Muscle layer of colon (tissue), 2 donors: ENCODE measurements around the gene USP11.
"Not testable (repeated sequence)": the region's sequence is repeated elsewhere in the genome, so short reads cannot be mapped to it uniquely, and the experiment has no call there.

ENCODE experiments used
- H3K27ac ChIP-seq: one replicate; pipeline ENCODE4 v1.7.0; 2013; ENCODE audit warnings: low read depth, mild to moderate bottlenecking, low read length, moderate library complexity
- H3K27me3 ChIP-seq, 2 donors: one replicate each; pipeline ENCODE4 v1.7.0; 2013; ENCODE audit warnings: low read length in 2 of 2, mild to moderate bottlenecking in 2 of 2; ENCODE audit not compliant: insufficient read depth in 2 of 2, control insufficient read depth in 1 of 2
- H3K36me3 ChIP-seq: one replicate; pipeline ENCODE4 v1.7.0; 2013; ENCODE audit warnings: mild to moderate bottlenecking, low read length; ENCODE audit not compliant: insufficient read depth
- H3K4me1 ChIP-seq: one replicate; pipeline ENCODE4 v1.7.0; 2013; ENCODE audit warnings: mild to moderate bottlenecking, low read length; ENCODE audit not compliant: insufficient read depth
- H3K4me3 ChIP-seq, 2 donors: one replicate each; pipeline ENCODE4 v1.7.0; 2013; ENCODE audit warnings: low read length in 2 of 2, low read depth in 1 of 2, mild to moderate bottlenecking in 1 of 2, moderate library complexity in 1 of 2
- H3K9ac ChIP-seq: one replicate; pipeline ENCODE4 v1.7.0; 2013; ENCODE audit warnings: low read length
- H3K9me3 ChIP-seq: one replicate; pipeline ENCODE4 v1.7.0; 2013; ENCODE audit warnings: mild to moderate bottlenecking, low read length
- donor health status: abdominal sarcoma.
- donor health status: Adenocarcinoma of cecum.

Gene USP11

DNA sequence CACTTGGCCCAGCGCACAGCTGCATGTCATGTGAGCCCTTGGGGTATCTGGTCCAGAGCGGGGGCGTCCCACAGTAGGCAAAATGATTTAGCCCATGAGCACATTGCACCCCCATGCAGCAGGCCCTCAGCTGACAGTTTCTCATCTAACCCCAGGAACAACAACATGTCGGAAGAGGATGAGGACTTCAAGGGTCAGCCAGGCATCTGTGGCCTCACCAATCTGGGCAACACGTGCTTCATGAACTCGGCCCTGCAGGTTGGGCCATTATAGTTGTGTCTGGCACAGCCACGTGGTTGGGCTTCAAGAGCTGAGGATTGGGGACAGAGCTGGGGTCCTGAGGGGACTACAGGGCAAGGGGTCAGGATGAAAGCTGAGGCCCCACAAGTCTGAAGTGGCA, 7.8 kb downstream of the USP11 start:
- peaks cover 0 to 11% of the 10 kb centered on the region in 2 donors for H3K27me3 ChIP-seq
- H3K36me3 ChIP-seq = peaks cover 34% of the 10 kb centered on the region

DNA sequence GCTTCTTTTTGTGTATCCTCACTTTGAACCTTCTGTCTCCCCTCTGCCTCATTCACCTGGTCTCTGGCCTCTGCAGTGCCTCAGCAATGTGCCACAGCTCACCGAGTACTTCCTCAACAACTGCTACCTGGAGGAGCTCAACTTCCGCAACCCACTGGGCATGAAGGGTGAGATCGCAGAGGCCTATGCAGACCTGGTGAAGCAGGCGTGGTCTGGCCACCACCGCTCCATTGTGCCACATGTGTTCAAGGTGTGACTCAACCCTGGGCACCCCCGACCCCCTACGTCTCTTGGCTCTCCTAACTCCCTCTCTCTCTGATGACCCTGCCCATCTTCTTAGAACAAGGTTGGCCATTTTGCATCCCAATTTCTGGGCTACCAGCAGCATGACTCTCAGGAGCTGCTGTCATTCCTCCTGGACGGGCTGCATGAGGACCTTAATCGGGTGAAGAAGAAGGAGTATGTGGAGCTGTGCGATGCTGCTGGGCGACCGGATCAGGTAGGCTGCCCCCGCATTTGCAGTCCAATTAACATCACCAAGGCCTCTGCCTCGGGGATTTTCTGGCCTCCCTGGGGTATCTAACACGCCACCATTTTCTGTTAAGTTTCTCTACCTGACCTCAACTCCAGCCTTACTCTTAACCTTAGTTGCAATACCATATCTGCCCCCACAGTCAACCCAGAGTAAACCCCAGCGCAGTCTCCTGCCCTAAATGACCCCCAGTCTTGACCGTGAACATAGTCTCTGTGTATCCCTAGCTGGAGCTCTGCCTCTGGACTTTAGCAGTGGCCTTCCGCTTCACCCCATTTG, 8.6 kb downstream of the USP11 start:
- no peak overlapping the region for H3K27ac ChIP-seq
- no peaks in the 10 kb centered on the region for H3K9me3 ChIP-seq
- H3K4me3 ChIP-seq = no peak overlapping the region
- H3K27me3 ChIP-seq = peaks cover 0 to 11% of the 10 kb centered on the region in 2 donors
- H3K4me1 ChIP-seq = no peaks in the 10 kb centered on the region
- peaks cover 34% of the 10 kb centered on the region for H3K36me3 ChIP-seq
- no peak overlapping the region for H3K9ac ChIP-seq

More for the DNA sequence above, 7.8 kb downstream of the USP11 start:
- H3K4me1 ChIP-seq = no peaks in the 10 kb centered on the region
- no peak overlapping the region for H3K4me3 ChIP-seq
- no peaks in the 10 kb centered on the region for H3K9me3 ChIP-seq
- no peak overlapping the region for H3K9ac ChIP-seq
- H3K27ac ChIP-seq = no peak overlapping the region

DNA sequence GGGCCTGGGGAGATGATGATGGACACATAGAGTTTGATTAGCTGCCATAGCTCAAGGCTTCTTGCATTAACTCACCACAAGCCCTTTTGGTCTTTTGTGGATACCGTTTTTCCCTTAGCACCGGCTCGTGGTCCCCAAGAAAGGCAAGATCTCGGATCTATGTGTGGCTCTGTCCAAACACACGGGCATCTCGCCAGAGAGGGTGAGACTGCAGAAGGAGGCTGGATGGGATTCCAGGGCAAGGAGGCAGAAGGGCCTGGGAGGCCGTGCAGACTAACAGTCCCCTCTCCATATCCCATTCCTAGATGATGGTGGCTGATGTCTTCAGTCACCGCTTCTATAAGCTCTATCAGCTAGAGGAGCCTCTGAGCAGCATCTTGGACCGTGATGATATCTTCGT, 9.5 kb downstream of the USP11 start:
- H3K4me1 ChIP-seq = no peaks in the 10 kb centered on the region
- no peak overlapping the region for H3K27ac ChIP-seq
- no peak overlapping the region for H3K9ac ChIP-seq
- H3K27me3 ChIP-seq = peaks cover 0 to 11% of the 10 kb centered on the region in 2 donors
- H3K36me3 ChIP-seq = peaks cover 35% of the 10 kb centered on the region
- no peaks in the 10 kb centered on the region for H3K9me3 ChIP-seq
- no peak overlapping the region for H3K4me3 ChIP-seq

DNA sequence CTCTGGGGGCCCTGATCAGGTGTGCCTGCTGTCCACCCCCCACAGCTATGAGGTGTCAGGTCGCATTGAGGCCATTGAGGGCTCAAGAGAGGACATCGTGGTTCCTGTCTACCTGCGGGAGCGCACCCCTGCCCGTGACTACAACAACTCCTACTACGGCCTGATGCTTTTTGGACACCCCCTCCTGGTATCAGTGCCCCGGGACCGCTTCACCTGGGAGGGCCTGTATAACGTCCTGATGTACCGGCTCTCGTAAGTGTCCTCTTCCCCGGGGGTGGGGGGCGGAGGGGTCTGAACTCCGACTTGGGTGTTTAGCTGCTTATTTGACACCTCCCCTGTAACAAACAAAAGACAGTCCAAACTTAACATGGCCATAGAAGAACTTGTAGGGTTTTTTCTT, 10.5 kb downstream of the USP11 start:
- Histone ChIP-seq H3K4me3 (no peak overlapping the region), H3K27me3 (peaks cover 0 to 11% of the 10 kb centered on the region in 2 donors), H3K9ac (no peak overlapping the region), H3K9me3 (no peaks in the 10 kb centered on the region), H3K36me3 (peaks cover 38% of the 10 kb centered on the region), H3K4me1 (no peaks in the 10 kb centered on the region), H3K27ac (no peak overlapping the region)

DNA sequence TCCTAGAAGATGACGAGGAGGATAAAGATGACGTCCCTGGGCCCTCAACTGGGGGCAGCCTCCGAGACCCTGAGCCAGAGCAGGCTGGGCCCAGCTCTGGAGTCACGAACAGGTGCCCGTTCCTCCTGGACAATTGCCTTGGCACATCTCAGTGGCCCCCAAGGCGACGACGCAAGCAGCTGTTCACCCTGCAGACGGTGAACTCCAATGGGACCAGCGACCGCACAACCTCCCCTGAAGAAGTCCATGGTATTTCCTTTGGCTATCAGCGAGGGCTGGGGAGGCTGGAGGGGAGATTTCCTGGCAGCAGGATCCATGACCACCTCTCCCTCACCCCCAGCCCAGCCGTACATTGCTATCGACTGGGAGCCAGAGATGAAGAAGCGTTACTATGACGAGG, 11.9 kb downstream of the USP11 start:
- Histone ChIP-seq H3K4me3 (no peak overlapping the region), H3K27ac (no peak overlapping the region), H3K9me3 (no peaks in the 10 kb centered on the region), H3K27me3 (peaks cover 0 to 11% of the 10 kb centered on the region in 2 donors), H3K36me3 (peaks cover 37% of the 10 kb centered on the region), H3K4me1 (no peaks in the 10 kb centered on the region), H3K9ac (no peak overlapping the region)

DNA sequence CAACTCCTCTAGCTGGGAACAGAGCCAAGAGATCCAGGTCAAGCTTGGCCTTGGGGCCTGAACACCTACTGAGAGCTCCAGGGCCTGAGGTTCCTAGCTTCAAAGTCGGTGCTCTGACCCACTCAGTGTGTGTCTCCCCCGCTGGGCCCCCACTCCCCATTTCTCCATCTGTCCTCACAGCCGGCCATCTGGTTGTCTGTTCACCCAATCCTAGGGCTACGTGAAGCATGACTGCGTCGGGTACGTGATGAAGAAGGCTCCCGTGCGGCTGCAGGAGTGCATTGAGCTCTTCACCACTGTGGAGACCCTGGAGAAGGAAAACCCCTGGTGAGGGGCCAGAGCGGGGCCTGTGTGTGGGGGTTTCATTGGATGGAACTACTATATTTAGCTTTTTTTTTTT, 12.3 kb downstream of the USP11 start:
- Histone ChIP-seq H3K9me3 (no peaks in the 10 kb centered on the region), H3K36me3 (peaks cover 32% of the 10 kb centered on the region), H3K9ac (no peak overlapping the region), H3K27me3 (peaks cover 0 to 11% of the 10 kb centered on the region in 2 donors), H3K27ac (no peak overlapping the region), H3K4me3 (no peak overlapping the region), H3K4me1 (no peaks in the 10 kb centered on the region)

DNA sequence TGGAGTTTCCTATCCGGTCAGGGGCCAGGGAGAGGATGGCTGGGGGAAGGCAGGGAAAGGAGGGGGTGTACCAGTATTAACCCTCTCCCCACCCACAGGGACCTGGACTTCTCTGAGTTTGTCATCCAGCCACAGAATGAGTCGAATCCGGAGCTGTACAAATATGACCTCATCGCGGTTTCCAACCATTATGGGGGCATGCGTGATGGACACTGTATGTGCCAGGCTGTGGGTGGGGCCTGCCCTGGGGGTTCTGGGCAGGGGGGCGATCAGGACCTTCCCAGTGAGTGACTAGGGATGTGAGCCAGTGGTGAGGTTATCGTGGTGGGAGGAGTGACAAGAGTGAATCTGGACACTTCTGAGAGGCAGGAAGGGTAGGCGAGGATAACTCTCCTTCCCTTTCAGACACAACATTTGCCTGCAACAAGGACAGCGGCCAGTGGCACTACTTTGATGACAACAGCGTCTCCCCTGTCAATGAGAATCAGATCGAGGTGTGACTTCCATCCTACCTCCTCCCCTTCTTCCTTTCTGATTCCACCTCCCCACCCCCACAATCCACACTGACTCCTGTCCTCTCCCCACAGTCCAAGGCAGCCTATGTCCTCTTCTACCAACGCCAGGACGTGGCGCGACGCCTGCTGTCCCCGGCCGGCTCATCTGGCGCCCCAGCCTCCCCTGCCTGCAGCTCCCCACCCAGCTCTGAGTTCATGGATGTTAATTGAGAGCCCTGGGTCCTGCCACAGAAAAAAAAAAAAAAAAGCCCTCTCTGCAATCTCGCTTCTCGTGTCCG, 14.6 kb downstream of the USP11 start:
- H3K9ac ChIP-seq = no peak overlapping the region
- no peak overlapping the region for H3K4me3 ChIP-seq
- H3K4me1 ChIP-seq = no peaks in the 10 kb centered on the region
- H3K27ac ChIP-seq = no peak overlapping the region
- peaks cover 12% of the 10 kb centered on the region for H3K36me3 ChIP-seq
- H3K27me3 ChIP-seq = peaks cover 0 to 4% of the 10 kb centered on the region in 2 donors
- no peaks in the 10 kb centered on the region for H3K9me3 ChIP-seq

DNA sequence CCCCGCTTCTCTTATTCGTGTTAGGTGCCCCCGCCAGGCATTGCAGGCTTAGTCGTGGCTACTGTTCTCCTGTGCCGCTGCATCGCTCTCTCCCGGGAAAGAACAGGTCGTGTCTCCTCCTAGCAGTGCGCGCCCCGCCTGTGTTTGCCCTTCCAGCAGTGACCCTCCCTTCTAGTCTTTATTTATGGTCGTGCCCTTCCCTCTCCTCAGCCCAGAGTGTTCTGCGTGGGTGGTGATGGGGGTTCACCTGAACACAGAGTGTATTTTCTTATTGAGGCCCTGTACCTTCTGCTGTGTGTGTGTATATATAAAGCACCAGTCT, 15.2 kb downstream of the USP11 start:
- no peak overlapping the region for H3K27ac ChIP-seq
- H3K9ac ChIP-seq = no peak overlapping the region
- no peak overlapping the region for H3K4me3 ChIP-seq
- H3K36me3 ChIP-seq = peaks cover 9% of the 10 kb centered on the region
- peaks cover 0 to 4% of the 10 kb centered on the region in 2 donors for H3K27me3 ChIP-seq
- H3K9me3 ChIP-seq = no peaks in the 10 kb centered on the region
- H3K4me1 ChIP-seq = no peaks in the 10 kb centered on the region

DNA sequence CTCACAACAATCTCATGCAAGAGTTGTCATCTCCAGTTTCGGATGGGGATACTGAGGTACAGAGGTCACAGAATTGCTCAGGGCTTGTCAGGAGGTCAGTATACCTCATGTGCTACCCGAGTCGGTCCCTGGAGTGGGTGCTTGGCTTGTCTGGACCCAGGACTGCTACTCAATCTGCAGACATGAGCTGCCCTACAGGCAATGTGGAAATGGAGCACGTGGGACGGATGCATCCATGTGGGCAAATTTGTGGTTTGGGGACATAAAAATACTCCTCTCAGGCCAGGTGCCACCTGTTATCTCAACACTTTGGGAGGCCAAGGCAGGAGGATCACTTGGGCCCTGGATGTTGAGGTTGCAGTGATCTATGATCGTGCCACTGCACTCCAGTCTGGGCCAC, 15.8 kb downstream of the USP11 start:
- Histone ChIP-seq H3K27ac (no peak overlapping the region), H3K4me3 (no peak overlapping the region), H3K9me3 (no peaks in the 10 kb centered on the region), H3K4me1 (no peaks in the 10 kb centered on the region), H3K27me3 (peaks cover 0 to 4% of the 10 kb centered on the region in 2 donors), H3K36me3 (peaks cover 7% of the 10 kb centered on the region), H3K9ac (no peak overlapping the region)

DNA sequence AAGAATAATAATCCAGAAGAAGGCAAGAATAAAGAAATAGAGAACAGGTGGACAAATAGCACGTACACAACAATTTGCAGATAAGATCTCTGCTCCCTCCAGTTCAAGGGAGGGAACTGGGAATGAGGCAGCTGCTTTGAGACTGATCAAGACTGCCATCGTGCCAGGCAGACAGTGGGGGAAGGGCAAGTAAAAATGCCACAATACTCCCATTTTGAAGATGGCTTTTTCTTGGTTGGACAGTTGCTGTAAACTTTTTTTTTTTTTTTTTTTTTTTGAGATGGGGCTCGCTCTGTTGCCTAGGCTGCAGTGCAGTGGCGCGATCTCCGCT, 17.2 kb downstream of the USP11 start:
- H3K9ac ChIP-seq = no peak overlapping the region
- no peak overlapping the region for H3K4me3 ChIP-seq
- no peaks in the 10 kb centered on the region for H3K9me3 ChIP-seq
- H3K27me3 ChIP-seq = no peaks in the 10 kb centered on the region
- no peaks in the 10 kb centered on the region for H3K4me1 ChIP-seq
- no peak overlapping the region for H3K27ac ChIP-seq
- H3K36me3 ChIP-seq = peaks cover 4% of the 10 kb centered on the region

DNA sequence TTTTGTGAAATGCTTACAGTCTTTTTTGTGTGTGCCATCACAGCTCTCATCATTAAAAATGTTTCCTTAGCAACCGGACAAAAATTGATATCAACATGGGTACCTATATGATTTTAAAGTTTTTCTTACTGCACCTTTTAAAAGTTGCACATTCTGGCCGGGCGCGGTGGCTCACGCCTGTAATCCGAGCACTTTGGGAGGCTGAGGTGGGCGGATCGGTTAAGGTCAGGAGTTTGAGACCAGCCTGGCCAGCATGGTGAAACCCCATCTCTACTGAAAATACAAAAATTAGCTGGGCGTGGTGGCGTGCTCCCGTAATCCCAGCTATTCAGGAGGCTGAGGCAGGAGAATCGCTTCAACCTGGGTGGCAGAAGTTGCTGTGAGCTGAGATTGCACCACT, 24.8 kb downstream of the USP11 start:
- H3K4me3 ChIP-seq, H3K9ac ChIP-seq, H3K27ac ChIP-seq, H3K27me3 ChIP-seq, H3K36me3 ChIP-seq, H3K9me3 ChIP-seq, H3K4me1 ChIP-seq: not testable (repeated sequence)
